ENCODE measurements around the gene DYRK4.
A peak's percentile ranks its signal among the peaks of the same experiment; 100 is the strongest.

Gene DYRK4

GRCh38 chr12:4564818-4565217, 2.8 kb downstream of the DYRK4 start:
- DNase-seq (ENCODE audit: low spot score) = no peak

- no peak for DNase-seq (ENCODE audit: low spot score)
Observed at GRCh38 chr12:4566474-4566873, 4.5 kb downstream of the DYRK4 start.

- DNase-seq (ENCODE audit: low spot score) = no peak
Observed at GRCh38 chr12:4567073-4567881, 5.3 kb downstream of the DYRK4 start.

- DNase-seq (ENCODE audit: low spot score) = no peak
Observed at GRCh38 chr12:4569261-4569660, 7.3 kb downstream of the DYRK4 start.

- DNase-seq (ENCODE audit: low spot score) = no peak
Observed at GRCh38 chr12:4572680-4573079, 10.7 kb downstream of the DYRK4 start.

GRCh38 chr12:4579305-4580102, 17.5 kb downstream of the DYRK4 start:
- peak; percentile 69 for DNase-seq (ENCODE audit: low spot score)

- no peak for DNase-seq (ENCODE audit: low spot score)
Observed at GRCh38 chr12:4580281-4580688, 18.3 kb downstream of the DYRK4 start.

- DNase-seq (ENCODE audit: low spot score) = no peak
Observed at GRCh38 chr12:4584281-4584680, 22.3 kb downstream of the DYRK4 start.

- no peak for DNase-seq (ENCODE audit: low spot score)
Observed at GRCh38 chr12:4584896-4585295, 22.9 kb downstream of the DYRK4 start.

- no peak for DNase-seq (ENCODE audit: low spot score)
Observed at GRCh38 chr12:4586500-4586899, 24.5 kb downstream of the DYRK4 start.

GRCh38 chr12:4587108-4587507, 25.1 kb downstream of the DYRK4 start:
- DNase-seq (ENCODE audit: low spot score) = no peak

GRCh38 chr12:4588916-4589315, 26.9 kb downstream of the DYRK4 start:
- no peak for DNase-seq (ENCODE audit: low spot score)

- DNase-seq (ENCODE audit: low spot score) = no peak
Observed at GRCh38 chr12:4589941-4590340, 27.9 kb downstream of the DYRK4 start.

GRCh38 chr12:4591180-4591687, 29.2 kb downstream of the DYRK4 start:
- DNase-seq (ENCODE audit: low spot score) = no peak

GRCh38 chr12:4595881-4596280, 33.9 kb downstream of the DYRK4 start:
- no peak for DNase-seq (ENCODE audit: low spot score)

GRCh38 chr12:4603421-4603820, 41.4 kb downstream of the DYRK4 start:
- DNase-seq (ENCODE audit: low spot score) = no peak

- no peak for DNase-seq (ENCODE audit: low spot score)
Observed at GRCh38 chr12:4603946-4604345, 41.9 kb downstream of the DYRK4 start.

GRCh38 chr12:4604684-4605193, 42.7 kb downstream of the DYRK4 start:
- DNase-seq (ENCODE audit: low spot score) = peak; percentile 86

- DNase-seq (ENCODE audit: low spot score) = no peak
Observed at GRCh38 chr12:4607056-4607455, 45.0 kb downstream of the DYRK4 start.

GRCh38 chr12:4609071-4609470, 47.1 kb downstream of the DYRK4 start:
- DNase-seq (ENCODE audit: low spot score) = no peak

GRCh38 chr12:4610481-4610880, 48.5 kb downstream of the DYRK4 start:
- peak; percentile 81 for DNase-seq (ENCODE audit: low spot score)

- DNase-seq (ENCODE audit: low spot score) = no peak
Observed at GRCh38 chr12:4615667-4616066, 53.7 kb downstream of the DYRK4 start.

- DNase-seq (ENCODE audit: low spot score) = no peak
Observed at GRCh38 chr12:4621511-4621910, 59.5 kb downstream of the DYRK4 start.
